H54 (cell line): Measurements from ENCODE around the gene UBA1.

ENCODE experiments used
- DNase-seq: peaks from one replicate; pipeline ENCODE4 v3.0.0; 2011; ENCODE audit warnings: low spot score, mixed read lengths; ENCODE audit not compliant: insufficient read length
- FAIRE-seq: peaks from 3 replicates; lab custom pipeline; 2011; peaks lifted over from hg19 to GRCh38; lab: Jason Lieb, UNC
- POLR2A ChIP-seq: IDR thresholded peaks from 2 replicates; pipeline ENCODE4 v1.6.1; 2011; ENCODE audit warnings: low read depth, mild to moderate bottlenecking, low read length

Gene UBA1

GRCh38 chrX:47193475-47194193, at the start of gene UBA1:
TSS of gene UBA1 (plus strand) at chrX:47193829. CDS start at chrX:47198803, 4,974 bp downstream.
- peak; percentile 33 for DNase-seq
- no peak for FAIRE-seq
- peak; percentile 76 for TF ChIP-seq POLR2A

GRCh38 chrX:47143894-47144625, 49.6 kb upstream of the UBA1 start:
- DNase-seq (peak; percentile 2), FAIRE-seq (no peak)
- no peak for TF ChIP-seq POLR2A

- TF ChIP-seq POLR2A, result peak; percentile 79
- DNase-seq (peak; percentile 47), FAIRE-seq (no peak)
Observed at GRCh38 chrX:47144626-47145394, 48.8 kb upstream of the UBA1 start, which contains the start of the genes NDUFB11 and RBM10. TSS of gene NDUFB11 (minus strand) at chrX:47144702. CDS start at chrX:47144679, 23 bp downstream. TSS of gene RBM10 (plus strand) at chrX:47145221. CDS start at chrX:47147482, 2,261 bp downstream.

DNA sequence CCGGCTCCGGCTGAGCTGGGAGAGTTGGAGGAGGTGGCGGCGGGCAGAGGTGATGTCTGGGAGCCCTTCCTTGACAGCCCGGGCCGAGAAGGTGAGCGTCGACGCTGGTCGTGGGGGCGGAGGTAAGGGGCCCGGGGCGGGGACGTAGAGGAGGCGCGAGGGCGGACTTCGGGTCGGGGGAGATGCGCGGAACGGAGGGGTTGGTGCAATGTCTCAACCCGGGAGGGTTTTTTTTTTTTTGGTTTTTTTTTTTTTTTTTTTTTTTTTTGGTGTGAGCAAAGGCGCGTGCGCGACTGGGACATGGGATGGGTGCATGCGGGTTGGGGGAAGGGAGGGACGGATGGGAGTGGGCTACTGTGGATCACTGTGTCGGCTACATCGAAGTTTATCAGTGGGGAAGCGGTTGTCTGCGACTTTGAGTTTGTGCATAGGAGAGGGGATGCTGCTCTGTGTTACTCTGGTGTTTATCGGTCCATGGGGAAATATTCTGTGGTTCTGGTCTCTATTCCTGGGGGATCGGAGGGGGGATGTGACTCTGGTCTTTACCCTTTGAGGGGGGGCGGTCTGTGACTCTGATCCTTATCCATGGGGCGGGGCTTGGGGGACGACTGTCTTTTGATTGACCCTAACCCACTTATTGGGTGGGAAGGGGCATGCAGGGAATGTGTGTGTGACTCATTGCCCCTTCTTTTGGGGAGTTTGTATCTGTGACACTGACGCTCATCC, 48.1 kb upstream of the UBA1 start:
- FAIRE-seq, result no peak
- DNase-seq, result no peak
- no peak for TF ChIP-seq POLR2A

- no peak for TF ChIP-seq POLR2A
- FAIRE-seq (no peak), DNase-seq (no peak)
Observed at GRCh38 chrX:47146121-47146935, 47.3 kb upstream of the UBA1 start.

DNA sequence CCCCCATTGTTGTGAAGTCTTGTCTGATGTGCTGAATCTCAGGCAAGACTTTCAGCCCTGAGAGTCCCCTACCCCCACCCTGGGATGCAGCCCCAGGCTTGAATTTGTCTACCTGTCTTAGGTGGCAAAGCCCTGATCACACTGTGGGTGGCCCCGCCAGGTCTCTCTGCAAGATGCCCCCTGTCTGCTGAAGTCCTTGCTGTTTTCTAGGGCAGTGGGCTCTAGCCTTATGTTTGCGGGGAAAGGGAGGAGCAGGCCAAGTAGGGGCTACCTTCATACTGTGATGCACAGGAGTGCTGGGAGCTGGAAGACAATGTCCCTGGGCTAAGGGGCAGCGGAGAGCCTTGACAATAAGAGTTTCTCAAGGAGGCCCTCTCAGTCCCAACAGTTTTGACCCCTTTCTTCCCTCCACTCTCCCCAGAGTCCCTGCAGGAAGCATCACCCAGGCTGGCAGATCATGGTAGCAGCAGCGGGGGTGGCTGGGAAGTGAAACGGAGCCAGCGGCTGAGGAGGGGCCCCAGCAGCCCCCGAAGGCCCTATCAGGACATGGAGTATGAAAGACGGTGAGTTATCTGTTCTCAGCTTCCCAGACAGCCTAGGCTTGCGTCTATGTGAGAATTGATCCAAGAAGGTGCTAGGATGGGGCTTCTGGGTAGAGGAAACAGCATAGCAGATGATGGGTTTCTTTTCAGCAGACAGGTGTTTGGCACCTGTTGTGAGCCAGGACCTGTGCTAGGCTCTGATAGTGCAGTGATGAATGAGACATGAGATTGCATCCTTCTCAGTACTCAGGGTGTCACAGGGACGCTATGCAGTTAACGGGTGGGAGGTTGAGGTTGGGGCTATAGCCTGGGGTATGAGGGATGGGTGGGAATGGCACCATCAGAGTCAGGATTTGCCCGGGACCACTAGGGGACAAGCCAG, 46.4 kb upstream of the UBA1 start:
- DNase-seq, result no peak
- no peak for TF ChIP-seq POLR2A
- FAIRE-seq, result no peak

DNA sequence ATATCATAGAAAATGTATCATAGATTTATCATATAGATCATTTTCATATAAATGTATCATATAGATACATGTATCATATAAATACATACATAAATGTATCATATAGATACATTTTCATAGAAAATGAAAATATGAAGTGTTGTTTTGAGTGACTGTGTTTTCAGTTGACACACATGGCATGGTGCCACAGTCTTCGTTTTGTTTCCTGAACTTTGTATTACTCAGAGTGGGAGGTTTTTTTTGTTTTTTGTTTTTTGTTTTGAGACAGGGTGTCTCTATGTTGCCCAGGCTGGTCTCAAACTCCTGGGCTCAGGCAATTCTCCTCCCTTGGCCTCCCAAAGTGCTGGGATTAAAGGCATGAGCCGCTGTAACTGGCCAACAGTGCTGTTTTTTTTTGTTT, 44.7 kb upstream of the UBA1 start:
- no peak for DNase-seq
- no peak for TF ChIP-seq POLR2A
- no peak for FAIRE-seq

- TF ChIP-seq POLR2A, result no peak
- FAIRE-seq, result no peak
- DNase-seq, result no peak
Observed at GRCh38 chrX:47151435-47151834, 42.2 kb upstream of the UBA1 start.

DNA sequence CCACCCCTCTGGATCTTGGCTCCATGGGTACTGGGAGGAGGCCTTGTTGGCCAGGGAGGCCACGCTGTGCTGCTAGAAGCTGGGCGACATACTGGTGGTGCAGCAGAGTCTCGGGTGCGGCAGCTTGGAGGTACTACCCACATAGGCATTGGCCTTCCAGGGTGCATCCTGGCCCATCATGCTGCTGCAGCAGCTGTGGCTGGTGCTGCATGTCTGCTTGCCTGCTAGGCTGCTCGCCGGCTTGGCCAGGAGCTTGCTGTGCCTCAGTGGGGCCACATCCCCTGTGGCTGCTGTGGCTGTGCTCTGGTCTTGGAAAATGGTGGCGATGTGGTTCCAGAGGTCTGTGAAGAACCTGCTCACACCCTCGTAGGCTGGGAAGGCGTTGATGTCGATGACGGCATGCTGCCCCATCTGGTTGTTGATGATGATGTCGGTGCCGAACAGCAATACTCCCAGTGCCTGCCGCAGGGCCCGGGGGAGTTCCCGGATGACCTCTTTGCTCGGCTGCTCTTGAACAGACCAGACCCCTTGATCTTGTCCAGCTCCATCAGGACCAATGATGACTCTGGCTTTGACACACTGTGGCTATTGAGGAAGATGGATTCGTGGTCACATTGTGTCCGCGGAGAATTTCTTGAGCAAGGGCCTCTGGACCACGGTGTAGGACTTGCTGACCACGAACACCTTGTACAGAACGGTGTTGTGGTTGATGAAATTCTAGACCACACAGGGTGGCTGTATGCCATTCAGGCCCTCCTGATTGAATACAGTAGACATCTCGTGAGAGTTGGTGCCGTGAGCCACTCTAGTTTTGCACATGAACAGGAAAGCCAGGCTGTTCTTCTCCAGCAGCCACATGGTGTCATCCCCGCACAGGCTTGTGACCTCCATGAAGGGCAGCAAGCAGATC, 36.8 kb upstream of the UBA1 start:
- DNase-seq (no peak), FAIRE-seq (no peak)
- no peak for TF ChIP-seq POLR2A

GRCh38 chrX:47158131-47158530, 35.5 kb upstream of the UBA1 start:
- TF ChIP-seq POLR2A, result no peak
- DNase-seq (no peak), FAIRE-seq (no peak)

DNA sequence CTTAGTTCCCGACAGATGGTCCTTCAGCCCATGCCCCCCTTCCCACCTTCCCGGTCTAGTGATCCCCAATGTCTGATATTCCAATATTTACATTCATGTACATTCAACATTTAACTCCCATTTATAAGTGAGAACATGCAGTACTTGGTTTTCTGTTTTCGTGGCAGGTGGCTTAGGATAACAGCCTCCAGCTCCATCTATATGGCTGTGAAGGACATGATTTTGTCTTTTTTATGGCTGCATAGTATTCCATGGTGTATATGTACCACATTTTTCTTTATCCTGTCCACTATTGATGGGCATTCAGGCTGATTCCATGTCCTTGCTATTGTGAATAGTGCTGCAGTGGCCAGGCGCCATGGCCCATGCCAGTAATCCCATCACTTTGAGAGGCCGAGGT, 34.8 kb upstream of the UBA1 start:
- DNase-seq (no peak), FAIRE-seq (no peak)
- no peak for TF ChIP-seq POLR2A
